ENCODE results near the gene C12orf56. TPM values are rescaled to one million over a fixed set of nuclear protein-coding genes. Genes with fewer than 3 reads are reported as not detected.
"Not testable (repeated sequence)": the region's sequence is repeated elsewhere in the genome, so short reads cannot be mapped to it uniquely, and the experiment has no call there.

Gene C12orf56
- total RNA-seq, 1 donor = 0.86 TPM

GRCh38 chr12:64325055-64325454 lies 65.5 kb downstream of the C12orf56 start:
- no peak for TF ChIP-seq CTCF (IDR thresholded peaks at IDR 0.05; ENCODE audit: insufficient read depth, low read depth, low read length)

GRCh38 chr12:64323476-64324225 lies 66.9 kb downstream of the C12orf56 start:
- no peak overlapping the region for H3K4me3 ChIP-seq (ENCODE audit: low read depth, low read length)
- peak; percentile 14 for DNase-seq (ENCODE audit: low read depth)
- no peak for TF ChIP-seq CTCF (IDR thresholded peaks at IDR 0.05; ENCODE audit: insufficient read depth, low read depth, low read length)

More at GRCh38 chr12:64325055-64325454, 65.5 kb downstream of the C12orf56 start:
- no peak overlapping the region for H3K4me3 ChIP-seq (ENCODE audit: low read depth, low read length)
- no peak for DNase-seq (ENCODE audit: low read depth)

- H3K4me3 ChIP-seq (ENCODE audit: low read depth, low read length) = no peak overlapping the region
- no peak for DNase-seq (ENCODE audit: low read depth)
- TF ChIP-seq CTCF (IDR thresholded peaks at IDR 0.05; ENCODE audit: insufficient read depth, low read depth, low read length) = no peak
These were observed 67.6 kb downstream of the C12orf56 start for GRCh38 chr12:64323006-64323405.

GRCh38 chr12:64320611-64321010 lies 69.9 kb downstream of the C12orf56 start:
- TF ChIP-seq CTCF (IDR thresholded peaks at IDR 0.05; ENCODE audit: insufficient read depth, low read depth, low read length) = no peak
- DNase-seq (ENCODE audit: low read depth) = no peak
- H3K4me3 ChIP-seq (ENCODE audit: low read depth, low read length) = no peak overlapping the region

GRCh38 chr12:64319540-64320225 lies 70.9 kb downstream of the C12orf56 start:
- H3K4me3 ChIP-seq (ENCODE audit: low read depth, low read length); DNase-seq (ENCODE audit: low read depth): not testable (repeated sequence)

GRCh38 chr12:64318605-64319004 lies 72.0 kb downstream of the C12orf56 start:
- no peak for TF ChIP-seq CTCF (IDR thresholded peaks at IDR 0.05; ENCODE audit: insufficient read depth, low read depth, low read length)
- H3K4me3 ChIP-seq (ENCODE audit: low read depth, low read length) = no peak overlapping the region
- DNase-seq (ENCODE audit: low read depth) = peak; percentile 10

GRCh38 chr12:64311877-64312276 lies 78.7 kb downstream of the C12orf56 start:
- TF ChIP-seq CTCF (IDR thresholded peaks at IDR 0.05; ENCODE audit: insufficient read depth, low read depth, low read length) = no peak
- DNase-seq (ENCODE audit: low read depth) = no peak
- no peak overlapping the region for H3K4me3 ChIP-seq (ENCODE audit: low read depth, low read length)
